ENCODE measurements around the gene ERC2. TPM values are rescaled to one million over a fixed set of nuclear protein-coding genes. Genes with fewer than 3 reads are reported as not detected.

Gene ERC2
- total and polyA plus RNA-seq, 2 of the 13 experiments (the other 11 are each of a cell fraction or from before 2014, with no cell fraction given): 0.16 to 0.22 TPM

- no peaks in the 10 kb centered on the region for H3K4me1 ChIP-seq (ENCODE audit: insufficient read depth, low read length)
- no peak overlapping the region for H3K9ac ChIP-seq (ENCODE audit: insufficient read depth, low read depth, low read length)
- ATAC-seq (no peak), DNase-seq (ENCODE audit: low spot score) (no peak), FAIRE-seq (no peak)
- H3K9me3 ChIP-seq (ENCODE audit: low read length): no peaks in the 10 kb centered on the region
- no peak overlapping the region for H3K4me2 ChIP-seq (ENCODE audit: low read depth, low read length)
- H3K79me2 ChIP-seq (ENCODE audit: insufficient read depth, low read length): no peaks in the 10 kb centered on the region
- no peaks in the 10 kb centered on the region for H3K36me3 ChIP-seq (replicated peaks in 1 of 2; ENCODE audit: control insufficient read depth in 1 of 2, insufficient read depth in 2 of 2, low read length in 2 of 2)
- ChIA-PET CTCF (ENCODE audit: low intra/inter-chr PET ratio, low total read pairs) (no interaction called here), POLR2A (no interaction called here)
- TF ChIP-seq ZHX2 (IDR thresholded peaks at IDR 0.05; ENCODE audit: low read depth) (no peak), ZHX2 (CRISPR knock-in tag; IDR thresholded peaks at IDR 0.05; ENCODE audit: borderline replicate concordance) (no peak), IKZF4 (CRISPR knock-in tag; IDR thresholded peaks at IDR 0.05; ENCODE audit: borderline replicate concordance, low read depth, not compliant biosample characterization) (no peak)
- no peak overlapping the region for H3K27ac ChIP-seq (ENCODE audit: extremely low read length, insufficient read depth, low read length)
- in situ Hi-C loops (cut with HindIII; ENCODE audit: extremely low pct_ligation_motif_present, low pct_unique_long_range_greater_than_20kb) (loop anchor here (25.0 kb wide), 1 partner anchor 1392 kb away; no protein-coding TSS in a partner anchor), intact Hi-C loops (cut with micrococcal nuclease; ENCODE audit: unreplicated experiment) (loop anchor here (10.0 kb wide), 1 partner anchor 1399 kb away; no protein-coding TSS in a partner anchor)
- WGBS (ENCODE audit: low lambda C conversion rate): under 1% methylated on average over 7 of the region's 7 CpGs
- H3K27me3 ChIP-seq (ENCODE audit: control insufficient read depth in 1 of 2, insufficient read depth in 2 of 2, low read length in 2 of 2): no peaks in the 10 kb centered on the region
- BruUV-seq (replicated peaks): no TSS peak
- no peak overlapping the region for H3K4me3 ChIP-seq (replicated peaks in 1 of 3; ENCODE audit: insufficient read depth in 1 of 3, low read depth in 2 of 3, low read length in 3 of 3)
- H4K20me1 ChIP-seq (ENCODE audit: insufficient read depth, low read length): no peaks in the 10 kb centered on the region
- H2AFZ ChIP-seq (ENCODE audit: low read length): no peak overlapping the region
These were observed 214.2 kb downstream of the ERC2 start for GRCh38 chr3:56253941-56254665.
